ENCODE measurements around the gene KHSRP.

KHSRP gene

DNA sequence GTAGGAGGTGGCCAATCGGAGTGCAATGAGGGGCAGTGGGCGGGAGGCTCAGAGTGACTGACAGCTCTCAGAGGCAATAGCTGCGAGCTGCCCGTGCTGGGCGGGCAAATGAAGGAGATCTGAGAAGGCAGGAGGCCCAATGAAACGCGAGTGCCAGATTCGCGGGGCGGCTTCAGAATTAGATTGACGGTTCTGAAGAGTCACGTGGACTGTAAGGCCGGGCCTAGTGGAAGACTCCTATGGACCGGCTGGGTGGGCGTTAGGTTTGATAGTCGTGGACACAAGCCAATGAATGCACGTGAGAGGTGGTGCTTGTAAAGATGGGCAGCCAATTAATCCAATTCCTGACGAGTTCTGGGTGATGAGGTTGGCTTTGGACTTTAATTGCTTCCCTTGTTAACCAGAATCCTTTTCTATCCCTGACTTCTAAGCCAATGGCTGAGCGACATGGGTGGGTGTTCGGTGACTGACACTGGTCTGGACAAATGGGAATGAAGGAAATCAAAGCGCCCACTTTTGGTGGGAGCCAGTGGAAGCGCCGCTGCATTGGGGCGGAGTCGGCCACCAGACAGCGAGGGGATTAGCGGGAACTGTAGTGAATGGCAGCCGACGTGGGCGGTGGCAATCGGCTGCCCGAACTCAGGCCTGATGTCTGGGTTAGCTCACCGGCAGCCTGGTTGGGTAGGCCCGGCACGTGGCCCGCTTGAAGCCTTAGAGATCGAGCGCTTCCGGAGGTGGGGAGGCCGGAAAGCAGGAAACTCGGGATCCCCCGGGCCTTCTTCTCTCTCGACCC is 524 bp upstream of the KHSRP start:
- Histone ChIP-seq H3K4me3 (ENCODE audit: low read length) (no peak overlapping the region), H3K4me1 (ENCODE audit: control insufficient read depth, insufficient read depth, low read length) (peaks cover 15% of the 10 kb centered on the region)

GRCh38 chr19:6423499-6424194 is 964 bp downstream of the KHSRP start:
- peak overlapping the region; percentile 55 for H3K4me3 ChIP-seq (ENCODE audit: low read length)
- H3K27me3 ChIP-seq (ENCODE audit: control insufficient read depth, insufficient read depth, low read length) = no peaks in the 10 kb centered on the region
- H3K36me3 ChIP-seq (ENCODE audit: control insufficient read depth, insufficient read depth, low read length) = peaks cover 8% of the 10 kb centered on the region
- H3K9ac ChIP-seq (ENCODE audit: low read length) = peak overlapping the region; percentile 93
- H3K9me3 ChIP-seq (ENCODE audit: control insufficient read depth, low read length) = no peaks in the 10 kb centered on the region
- H3K4me1 ChIP-seq (ENCODE audit: control insufficient read depth, insufficient read depth, low read length) = peaks cover 15% of the 10 kb centered on the region

More for the DNA sequence above, 524 bp upstream of the KHSRP start:
- Histone ChIP-seq H3K9ac (ENCODE audit: low read length) (no peak overlapping the region), H3K27me3 (ENCODE audit: control insufficient read depth, insufficient read depth, low read length) (no peaks in the 10 kb centered on the region), H3K9me3 (ENCODE audit: control insufficient read depth, low read length) (no peaks in the 10 kb centered on the region), H3K36me3 (ENCODE audit: control insufficient read depth, insufficient read depth, low read length) (no peaks in the 10 kb centered on the region)

DNA sequence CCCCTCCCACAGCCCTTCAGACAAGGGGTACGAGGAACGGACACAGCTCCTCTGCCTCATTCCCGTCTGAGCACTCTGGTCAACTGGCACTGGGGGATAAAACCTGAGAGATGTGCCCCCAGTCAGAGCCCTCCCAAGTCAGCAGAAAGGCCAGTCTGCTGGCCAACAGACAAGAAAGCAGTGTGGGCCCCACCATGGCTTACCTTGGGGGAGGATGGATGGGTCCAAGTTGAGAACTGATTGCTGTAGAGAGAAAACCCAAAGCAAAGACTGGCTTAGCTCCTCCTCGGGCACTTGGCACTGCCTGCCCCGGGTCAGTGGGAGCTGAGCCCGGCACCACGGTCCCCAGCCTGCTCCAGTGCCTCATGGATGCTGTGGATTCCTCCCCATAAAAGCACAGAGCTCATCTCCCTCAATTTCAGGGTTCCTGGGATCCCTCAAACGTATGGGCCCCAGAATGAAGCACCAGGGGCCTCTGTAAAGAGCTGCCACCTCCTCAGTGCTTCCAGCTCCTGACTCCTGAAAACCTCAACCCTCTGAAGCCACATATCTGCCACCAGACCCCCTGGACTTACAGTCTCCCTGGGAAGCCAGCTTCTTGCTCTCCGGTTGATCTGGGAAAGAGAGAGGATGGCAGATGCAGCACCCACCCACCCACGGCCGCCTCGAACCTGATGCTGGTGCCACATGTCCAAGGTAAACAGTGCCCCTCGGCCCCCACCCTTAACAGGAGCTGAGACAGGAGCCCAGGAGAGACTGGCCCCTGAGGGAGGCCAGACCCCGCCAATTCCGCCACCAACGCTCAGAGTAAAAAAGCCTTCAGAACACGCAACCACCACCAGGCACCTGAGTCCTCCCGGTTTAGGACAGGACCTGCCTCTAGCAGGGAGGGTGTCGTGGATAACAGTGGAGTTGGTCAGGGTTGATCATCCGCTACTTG is 3.3 kb downstream of the KHSRP start:
- peaks cover 15% of the 10 kb centered on the region for H3K4me1 ChIP-seq (ENCODE audit: control insufficient read depth, insufficient read depth, low read length)
- no peaks in the 10 kb centered on the region for H3K27me3 ChIP-seq (ENCODE audit: control insufficient read depth, insufficient read depth, low read length)
- peaks cover 14% of the 10 kb centered on the region for H3K36me3 ChIP-seq (ENCODE audit: control insufficient read depth, insufficient read depth, low read length)
- H3K9ac ChIP-seq (ENCODE audit: low read length) = no peak overlapping the region
- H3K9me3 ChIP-seq (ENCODE audit: control insufficient read depth, low read length) = no peaks in the 10 kb centered on the region
- no peak overlapping the region for H3K4me3 ChIP-seq (ENCODE audit: low read length)

GRCh38 chr19:6418562-6418932 is 6.1 kb downstream of the KHSRP start:
- Histone ChIP-seq H3K9ac (ENCODE audit: low read length) (no peak overlapping the region), H3K27me3 (ENCODE audit: control insufficient read depth, insufficient read depth, low read length) (no peaks in the 10 kb centered on the region), H3K4me3 (ENCODE audit: low read length) (no peak overlapping the region), H3K4me1 (ENCODE audit: control insufficient read depth, insufficient read depth, low read length) (peaks cover 9% of the 10 kb centered on the region), H3K36me3 (ENCODE audit: control insufficient read depth, insufficient read depth, low read length) (peaks cover 17% of the 10 kb centered on the region), H3K9me3 (ENCODE audit: control insufficient read depth, low read length) (no peaks in the 10 kb centered on the region)

DNA sequence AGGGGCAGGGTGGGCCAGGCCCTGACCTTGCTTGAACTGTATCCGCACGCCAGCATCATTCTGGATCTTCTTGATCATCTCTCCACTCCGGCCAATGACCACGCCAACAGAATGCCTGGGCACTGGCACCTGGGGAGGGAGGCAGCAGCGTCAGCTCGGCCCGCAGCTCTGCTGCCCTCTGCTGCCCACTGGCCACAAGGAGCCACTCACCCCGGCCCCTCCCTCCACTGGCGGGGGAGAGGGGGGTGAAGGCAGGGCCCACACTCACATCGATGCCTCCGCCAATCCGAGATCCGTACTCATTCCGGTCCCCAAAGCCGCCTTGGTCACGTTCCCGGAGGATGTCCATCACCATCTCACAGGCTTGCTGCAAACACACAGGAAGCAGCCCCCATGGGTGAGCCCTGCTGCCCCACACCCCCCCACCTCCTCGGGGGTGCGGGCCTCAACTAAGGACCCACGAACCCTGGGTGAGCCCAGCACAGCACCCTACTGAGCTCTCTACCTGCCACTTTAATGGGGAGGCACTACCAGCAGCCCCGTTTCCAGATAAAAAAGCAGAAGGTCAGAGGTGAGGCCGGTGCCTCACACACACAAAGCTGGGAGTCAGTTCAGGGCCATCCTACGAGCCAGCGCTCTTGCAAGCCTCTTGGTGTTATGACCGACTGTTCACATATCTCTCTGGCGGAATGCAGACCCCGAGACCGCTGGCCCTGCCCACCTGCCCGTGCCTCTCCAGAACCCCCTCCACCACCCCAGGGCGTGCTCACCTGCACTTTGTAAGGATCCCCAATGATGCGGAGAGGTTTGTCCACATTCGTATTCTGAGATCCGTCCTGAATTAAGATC is 6.7 kb downstream of the KHSRP start:
- H3K27me3 ChIP-seq (ENCODE audit: control insufficient read depth, insufficient read depth, low read length) = no peaks in the 10 kb centered on the region
- peaks cover 3% of the 10 kb centered on the region for H3K4me1 ChIP-seq (ENCODE audit: control insufficient read depth, insufficient read depth, low read length)
- H3K36me3 ChIP-seq (ENCODE audit: control insufficient read depth, insufficient read depth, low read length) = peaks cover 17% of the 10 kb centered on the region
- no peaks in the 10 kb centered on the region for H3K9me3 ChIP-seq (ENCODE audit: control insufficient read depth, low read length)
- no peak overlapping the region for H3K4me3 ChIP-seq (ENCODE audit: low read length)
- H3K9ac ChIP-seq (ENCODE audit: low read length) = no peak overlapping the region

GRCh38 chr19:6416658-6417405 is 7.8 kb downstream of the KHSRP start:
- peaks cover 17% of the 10 kb centered on the region for H3K36me3 ChIP-seq (ENCODE audit: control insufficient read depth, insufficient read depth, low read length)
- H3K4me1 ChIP-seq (ENCODE audit: control insufficient read depth, insufficient read depth, low read length) = no peaks in the 10 kb centered on the region
- no peak overlapping the region for H3K9ac ChIP-seq (ENCODE audit: low read length)
- no peak overlapping the region for H3K4me3 ChIP-seq (ENCODE audit: low read length)
- no peaks in the 10 kb centered on the region for H3K27me3 ChIP-seq (ENCODE audit: control insufficient read depth, insufficient read depth, low read length)
- no peaks in the 10 kb centered on the region for H3K9me3 ChIP-seq (ENCODE audit: control insufficient read depth, low read length)

DNA sequence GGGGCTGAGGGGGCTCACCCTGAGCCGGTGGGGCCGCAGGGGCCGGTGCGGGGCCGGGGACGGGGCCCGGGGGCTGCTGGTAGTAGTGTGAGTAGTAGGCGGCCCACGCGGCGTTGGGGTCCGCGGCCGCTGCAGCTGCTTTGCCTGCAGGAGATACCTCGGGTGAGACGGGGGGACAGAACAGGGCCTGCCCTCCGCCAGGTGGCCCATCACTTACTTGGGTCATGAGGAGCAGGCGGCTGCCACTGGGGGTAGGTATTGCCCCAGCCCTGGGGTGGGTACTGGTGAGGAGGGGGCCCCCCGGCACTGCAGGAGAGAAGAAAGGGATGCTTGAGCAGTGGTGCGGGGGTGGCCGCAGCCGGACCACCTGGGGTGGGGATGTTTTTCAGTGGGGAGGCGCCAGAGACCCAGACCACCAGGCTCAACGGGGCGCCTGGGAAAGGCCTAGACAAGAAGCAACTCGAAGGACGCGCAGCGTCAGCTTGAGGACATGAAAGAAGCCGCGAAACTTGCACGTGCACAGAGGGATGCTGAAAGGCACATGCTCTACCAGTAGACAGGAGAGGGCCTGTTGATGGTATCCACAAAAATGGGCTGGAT is 8.9 kb downstream of the KHSRP start:
- no peak overlapping the region for H3K9ac ChIP-seq (ENCODE audit: low read length)
- no peaks in the 10 kb centered on the region for H3K4me1 ChIP-seq (ENCODE audit: control insufficient read depth, insufficient read depth, low read length)
- no peaks in the 10 kb centered on the region for H3K9me3 ChIP-seq (ENCODE audit: control insufficient read depth, low read length)
- H3K36me3 ChIP-seq (ENCODE audit: control insufficient read depth, insufficient read depth, low read length) = peaks cover 17% of the 10 kb centered on the region
- H3K4me3 ChIP-seq (ENCODE audit: low read length) = no peak overlapping the region
- H3K27me3 ChIP-seq (ENCODE audit: control insufficient read depth, insufficient read depth, low read length) = no peaks in the 10 kb centered on the region

DNA sequence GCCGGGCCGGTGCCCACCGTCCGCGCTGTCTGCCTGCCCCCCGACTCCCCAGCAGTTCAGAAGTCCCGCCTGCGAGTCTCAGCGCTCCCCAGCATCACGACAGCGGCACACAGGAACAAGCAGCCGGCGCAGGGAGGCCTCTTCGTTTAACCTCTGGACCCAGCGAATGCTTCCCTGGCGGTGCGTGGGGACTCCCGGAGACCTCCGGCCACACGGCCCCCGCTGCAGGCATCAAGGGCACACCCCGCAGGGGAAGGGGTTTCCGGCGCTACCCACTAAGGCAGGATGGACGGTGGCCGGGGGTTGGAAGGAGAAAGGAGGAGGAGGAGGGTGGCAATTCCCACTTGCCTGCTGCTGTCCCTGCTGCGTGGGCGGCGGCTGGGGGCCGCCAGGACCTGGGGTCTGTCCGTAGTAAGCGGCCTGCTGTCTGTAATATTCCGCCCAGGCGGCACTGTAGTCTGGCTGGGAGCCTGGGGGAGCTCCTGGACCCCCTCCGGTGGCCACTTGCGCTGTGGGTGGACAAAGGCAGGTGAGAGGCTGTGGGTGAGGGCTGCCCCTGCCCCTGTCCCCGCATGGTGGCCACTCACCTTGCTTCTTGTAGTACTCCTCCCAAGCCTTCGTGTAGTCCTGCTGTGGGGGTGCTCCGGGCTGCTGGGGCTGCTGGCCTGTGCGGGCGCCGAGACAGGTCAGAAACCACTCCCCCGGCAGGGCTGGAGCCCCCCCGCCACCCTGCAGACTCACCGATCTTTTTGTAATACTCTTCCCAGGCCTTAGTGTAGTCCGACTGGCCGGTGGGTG is 9.6 kb downstream of the KHSRP start:
- Histone ChIP-seq H3K4me1 (ENCODE audit: control insufficient read depth, insufficient read depth, low read length) (no peaks in the 10 kb centered on the region), H3K9me3 (ENCODE audit: control insufficient read depth, low read length) (no peaks in the 10 kb centered on the region), H3K9ac (ENCODE audit: low read length) (no peak overlapping the region), H3K36me3 (ENCODE audit: control insufficient read depth, insufficient read depth, low read length) (peaks cover 17% of the 10 kb centered on the region), H3K4me3 (ENCODE audit: low read length) (no peak overlapping the region), H3K27me3 (ENCODE audit: control insufficient read depth, insufficient read depth, low read length) (no peaks in the 10 kb centered on the region)

- H3K9me3 ChIP-seq (ENCODE audit: control insufficient read depth, low read length) = no peaks in the 10 kb centered on the region
- H3K4me3 ChIP-seq (ENCODE audit: low read length) = no peak overlapping the region
- H3K36me3 ChIP-seq (ENCODE audit: control insufficient read depth, insufficient read depth, low read length) = peaks cover 13% of the 10 kb centered on the region
- H3K9ac ChIP-seq (ENCODE audit: low read length) = no peak overlapping the region
- H3K27me3 ChIP-seq (ENCODE audit: control insufficient read depth, insufficient read depth, low read length) = no peaks in the 10 kb centered on the region
- H3K4me1 ChIP-seq (ENCODE audit: control insufficient read depth, insufficient read depth, low read length) = no peaks in the 10 kb centered on the region
These were observed 10.6 kb downstream of the KHSRP start for GRCh38 chr19:6413721-6414643.
